Parathyroid adenoma (tissue), 2 donors: ENCODE data around the gene CEP70.

Experiments
- H2AFZ ChIP-seq: fragments of 300-600 bp; sonication (generic); one replicate; pipeline ENCODE4 v1.7.0; 2017; ENCODE audit warnings: antibody characterized with exemption, mild to moderate bottlenecking
- H3K27ac ChIP-seq: fragments of 300-600 bp; sonication (generic); one replicate; pipeline ENCODE4 v1.7.0; 2017
- H3K27me3 ChIP-seq: fragments of 300-600 bp; sonication (generic); one replicate; pipeline ENCODE4 v1.7.0; 2017; ENCODE audit warnings: low read length; ENCODE audit not compliant: control insufficient read depth, insufficient read depth
- H3K36me3 ChIP-seq: fragments of 300-600 bp; sonication (generic); one replicate; pipeline ENCODE4 v1.7.0; 2017; ENCODE audit warnings: low read length; ENCODE audit not compliant: control insufficient read depth, insufficient read depth
- H3K4me1 ChIP-seq: fragments of 300-600 bp; sonication (generic); one replicate; pipeline ENCODE4 v1.7.0; 2017; ENCODE audit warnings: control low read depth
- H3K4me2 ChIP-seq: fragments of 300-600 bp; sonication (generic); one replicate; pipeline ENCODE4 v1.7.0; 2017; ENCODE audit warnings: low read length
- H3K4me3 ChIP-seq: fragments of 300-600 bp; sonication (generic); one replicate; pipeline ENCODE4 v1.7.0; 2017; ENCODE audit warnings: low read depth, low read length
- H3K79me2 ChIP-seq: fragments of 300-600 bp; sonication (generic); one replicate; pipeline ENCODE4 v1.7.0; 2017; ENCODE audit warnings: control low read depth
- H3K9ac ChIP-seq: fragments of 300-600 bp; sonication (generic); one replicate; pipeline ENCODE4 v1.7.0; 2017; ENCODE audit warnings: mild to moderate bottlenecking
- H3K9me3 ChIP-seq: fragments of 300-600 bp; sonication (generic); one replicate; pipeline ENCODE4 v1.7.0; 2017; ENCODE audit warnings: low read length; ENCODE audit not compliant: control insufficient read depth
- TF ChIP-seq, protein P1 (sequence below): fragments of 300-600 bp; sonication (generic); IDR thresholded peaks from one replicate; pipeline ENCODE4 v1.7.0; 2017; ENCODE audit warnings: antibody characterized with exemption, mild to moderate bottlenecking
- donor health status: primary hyperparathyroidism.

CEP70 gene

DNA sequence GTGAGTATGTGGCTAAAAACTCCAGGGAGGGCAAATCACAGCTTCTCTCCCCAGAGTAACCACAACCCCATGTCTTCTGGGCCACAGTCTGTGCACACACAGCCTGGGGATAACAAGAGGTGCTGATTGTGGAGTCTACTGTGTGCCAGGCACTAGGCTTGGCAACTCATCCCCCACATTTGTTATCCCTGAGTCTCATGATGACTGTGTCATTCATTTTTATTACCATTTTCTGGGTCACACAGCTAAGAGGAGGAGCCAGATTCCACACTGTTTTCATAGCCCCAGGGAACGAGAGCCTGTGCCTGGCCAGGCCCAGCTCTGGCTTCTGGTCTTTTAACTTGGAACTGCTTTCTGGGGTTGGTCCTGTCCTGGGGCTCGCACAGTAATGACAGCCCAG lies 125.2 kb downstream of the CEP70 start:
- Histone ChIP-seq H3K36me3 (no peaks in the 10 kb centered on the region), H3K4me1 (no peaks in the 10 kb centered on the region), H3K27ac (no peak overlapping the region), H3K4me3 (no peak overlapping the region), H3K27me3 (no peaks in the 10 kb centered on the region), H3K9me3 (no peaks in the 10 kb centered on the region), H2AFZ (no peak overlapping the region), H3K4me2 (no peak overlapping the region), H3K9ac (no peak overlapping the region), H3K79me2 (no peaks in the 10 kb centered on the region)
- TF ChIP-seq, protein P1, sequence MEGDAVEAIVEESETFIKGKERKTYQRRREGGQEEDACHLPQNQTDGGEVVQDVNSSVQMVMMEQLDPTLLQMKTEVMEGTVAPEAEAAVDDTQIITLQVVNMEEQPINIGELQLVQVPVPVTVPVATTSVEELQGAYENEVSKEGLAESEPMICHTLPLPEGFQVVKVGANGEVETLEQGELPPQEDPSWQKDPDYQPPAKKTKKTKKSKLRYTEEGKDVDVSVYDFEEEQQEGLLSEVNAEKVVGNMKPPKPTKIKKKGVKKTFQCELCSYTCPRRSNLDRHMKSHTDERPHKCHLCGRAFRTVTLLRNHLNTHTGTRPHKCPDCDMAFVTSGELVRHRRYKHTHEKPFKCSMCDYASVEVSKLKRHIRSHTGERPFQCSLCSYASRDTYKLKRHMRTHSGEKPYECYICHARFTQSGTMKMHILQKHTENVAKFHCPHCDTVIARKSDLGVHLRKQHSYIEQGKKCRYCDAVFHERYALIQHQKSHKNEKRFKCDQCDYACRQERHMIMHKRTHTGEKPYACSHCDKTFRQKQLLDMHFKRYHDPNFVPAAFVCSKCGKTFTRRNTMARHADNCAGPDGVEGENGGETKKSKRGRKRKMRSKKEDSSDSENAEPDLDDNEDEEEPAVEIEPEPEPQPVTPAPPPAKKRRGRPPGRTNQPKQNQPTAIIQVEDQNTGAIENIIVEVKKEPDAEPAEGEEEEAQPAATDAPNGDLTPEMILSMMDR: no peak

DNA sequence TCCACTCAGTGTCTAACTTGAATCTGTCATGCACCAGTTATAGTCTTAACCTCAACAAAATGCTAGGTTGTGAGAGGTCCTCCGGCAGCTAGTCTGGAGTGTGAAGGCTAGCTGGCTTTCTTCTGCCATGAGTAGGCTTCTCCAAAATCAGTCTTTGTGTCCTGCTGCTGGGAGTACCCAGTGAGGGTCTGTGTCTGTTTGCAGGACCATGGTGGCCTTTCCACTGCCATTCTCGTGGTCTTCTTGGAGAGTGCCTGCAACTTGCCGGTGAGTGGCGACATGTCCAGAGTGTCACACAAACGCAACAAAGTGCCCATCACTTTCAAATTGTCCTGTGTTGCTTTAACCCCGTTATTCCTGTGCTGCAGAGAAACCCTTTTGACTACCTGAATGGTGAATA lies 125.6 kb downstream of the CEP70 start:
- Histone ChIP-seq H3K79me2 (no peaks in the 10 kb centered on the region), H3K27me3 (no peaks in the 10 kb centered on the region), H3K9ac (no peak overlapping the region), H3K4me3 (no peak overlapping the region), H3K4me1 (no peaks in the 10 kb centered on the region), H3K4me2 (no peak overlapping the region), H3K9me3 (no peaks in the 10 kb centered on the region), H3K27ac (no peak overlapping the region), H3K36me3 (no peaks in the 10 kb centered on the region), H2AFZ (no peak overlapping the region)
- TF ChIP-seq, protein P1: no peak

DNA sequence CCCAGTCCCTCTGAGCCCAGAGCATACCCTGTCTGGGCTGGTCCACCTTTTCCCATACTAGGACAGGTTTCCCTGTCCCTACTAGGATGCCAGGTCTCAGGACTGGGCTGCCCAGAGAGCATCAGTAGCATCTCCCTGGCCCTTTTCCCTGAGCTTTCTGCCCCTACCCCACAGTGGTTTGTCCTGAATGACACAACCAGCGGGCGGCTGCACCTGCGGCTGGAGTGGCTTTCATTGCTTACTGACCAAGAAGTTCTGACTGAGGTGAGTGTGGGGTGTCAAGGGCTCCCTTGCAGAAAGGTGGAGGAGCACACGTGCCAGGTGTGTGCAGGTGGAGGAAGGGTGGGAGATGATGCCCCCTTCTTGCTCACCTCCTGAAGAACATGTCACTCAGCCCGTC lies 126.1 kb downstream of the CEP70 start:
- Histone ChIP-seq H3K4me3 (no peak overlapping the region), H3K9me3 (no peaks in the 10 kb centered on the region), H3K4me2 (no peak overlapping the region), H3K79me2 (no peaks in the 10 kb centered on the region), H3K27me3 (no peaks in the 10 kb centered on the region), H3K36me3 (no peaks in the 10 kb centered on the region), H2AFZ (no peak overlapping the region), H3K9ac (no peak overlapping the region), H3K27ac (no peak overlapping the region), H3K4me1 (no peaks in the 10 kb centered on the region)
- TF ChIP-seq, protein P1: no peak

DNA sequence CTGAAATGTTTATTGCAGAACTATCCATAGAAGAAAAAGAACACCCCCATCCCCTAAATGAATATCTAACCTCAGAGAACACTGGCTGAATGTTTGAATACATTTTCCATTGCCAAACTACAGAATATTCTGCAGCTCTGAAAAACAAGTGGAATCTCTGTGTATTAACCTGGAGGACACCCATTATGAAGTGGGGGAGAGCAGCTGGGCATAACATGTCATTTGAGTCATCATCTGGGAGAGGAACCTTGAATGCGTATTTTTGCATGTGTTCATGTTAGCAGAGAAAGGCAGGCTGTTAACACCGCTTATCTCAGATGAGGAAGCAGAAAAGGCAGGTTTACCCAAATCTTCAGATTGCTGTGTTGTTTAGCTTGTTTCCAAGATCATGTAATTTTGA lies 128.1 kb downstream of the CEP70 start:
- no peaks in the 10 kb centered on the region for H3K27me3 ChIP-seq
- H3K4me3 ChIP-seq: no peak overlapping the region
- H3K4me2 ChIP-seq: no peak overlapping the region
- H3K79me2 ChIP-seq: no peaks in the 10 kb centered on the region
- no peak overlapping the region for H3K9ac ChIP-seq
- H3K4me1 ChIP-seq: no peaks in the 10 kb centered on the region
- no peaks in the 10 kb centered on the region for H3K36me3 ChIP-seq
- no peaks in the 10 kb centered on the region for H3K9me3 ChIP-seq
- TF ChIP-seq, protein P1: no peak
- H2AFZ ChIP-seq: no peak overlapping the region
- no peak overlapping the region for H3K27ac ChIP-seq

DNA sequence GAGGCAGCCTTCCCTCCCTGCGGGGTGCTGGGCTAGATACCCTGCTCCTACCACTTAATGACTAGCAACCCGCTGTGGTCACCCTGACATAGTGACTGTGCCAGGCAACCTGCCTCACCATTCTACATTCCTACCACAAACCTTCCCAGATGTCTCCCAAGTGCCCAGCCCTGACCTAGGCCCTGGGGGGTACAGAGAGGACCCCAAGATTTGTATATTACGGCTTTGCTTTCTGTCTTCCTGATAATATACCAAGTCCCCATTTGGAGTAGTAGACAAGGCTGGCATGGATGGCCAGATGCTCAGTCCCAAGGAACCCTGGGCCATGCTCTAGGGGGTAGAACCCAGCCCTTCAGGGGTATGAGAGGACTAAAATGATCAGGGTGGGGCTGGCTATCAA lies 128.6 kb downstream of the CEP70 start:
- H3K36me3 ChIP-seq: no peaks in the 10 kb centered on the region
- no peaks in the 10 kb centered on the region for H3K4me1 ChIP-seq
- H2AFZ ChIP-seq: no peak overlapping the region
- H3K9me3 ChIP-seq: no peaks in the 10 kb centered on the region
- H3K27me3 ChIP-seq: no peaks in the 10 kb centered on the region
- no peak overlapping the region for H3K9ac ChIP-seq
- H3K79me2 ChIP-seq: no peaks in the 10 kb centered on the region
- H3K27ac ChIP-seq: no peak overlapping the region
- H3K4me3 ChIP-seq: no peak overlapping the region
- TF ChIP-seq, protein P1: no peak
- no peak overlapping the region for H3K4me2 ChIP-seq
